ENCODE data around the gene CACNA2D3.

DNA sequence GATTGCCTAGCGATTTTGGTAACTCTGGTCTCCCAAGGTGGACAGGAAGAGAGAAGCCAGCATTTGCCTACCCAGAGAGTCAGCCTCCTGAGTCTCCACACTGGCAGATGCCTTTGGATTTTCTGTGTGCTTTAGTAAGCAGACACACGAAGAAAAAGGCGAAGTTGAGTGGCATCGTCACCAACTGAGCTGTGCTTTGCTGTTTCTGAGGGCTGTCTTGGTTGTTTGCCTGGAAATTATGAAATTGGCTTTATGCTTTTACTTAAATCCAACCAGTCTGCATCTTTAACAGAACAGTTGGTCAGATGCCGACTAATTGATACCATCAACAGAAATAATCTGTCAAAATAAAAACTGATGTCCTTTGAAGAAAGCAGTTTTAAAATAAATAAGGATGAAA is 56.0 kb downstream of the CACNA2D3 start:
- TF ChIP-seq CTCF (IDR thresholded peaks at IDR 0.05), result no peak
- no peak for TF ChIP-seq POLR2A (IDR thresholded peaks at IDR 0.05)

Measured in lower leg skin (tissue), 3 donors.